Endothelial cell of umbilical vein (primary cell): Measurements from ENCODE around the gene CLIC4. TPM values are rescaled to one million over a fixed set of nuclear protein-coding genes. Genes with fewer than 3 reads are reported as not detected.

Experiments used
- BruUV-seq: library from RNA; stranded (reverse); fragments of 400-500 nt; replicated peaks from 2 replicates; lab custom pipeline; 2021; lab: Mats Ljungman, UMichigan
- CTCF ChIA-PET: fragments of 300-600, 350-600 bp; sonication (Branson Sonifier 250); formaldehyde crosslinking; loops from one replicate; lab custom pipeline; 2021; ENCODE audit warnings: antibody characterized with exemption, inconsistent platforms; lab: Charles Lee
- POLR2A ChIA-PET: fragments of 300-600, 350-600 bp; sonication (Branson Sonifier 250); formaldehyde crosslinking; loops from one replicate; lab custom pipeline; 2021; ENCODE audit warnings: antibody characterized with exemption, inconsistent platforms; lab: Charles Lee
- DNase-seq: peaks from one replicate; pipeline ENCODE4 v3.0.0-alpha.2; 2011; ENCODE audit warnings: low read depth, low spot score
- FAIRE-seq: peaks from 2 replicates; lab custom pipeline; 2011; peaks lifted over from hg19 to GRCh38; lab: Jason Lieb, UNC
- H2AFZ ChIP-seq: 2 replicates; pipeline ENCODE4 v1.6.0; 2012; ENCODE audit warnings: low read depth, low read length, control low read depth, inconsistent platforms
- H3K27ac ChIP-seq: 2 replicates; pipeline ENCODE4 v1.5.1; 2011; ENCODE audit warnings: low read depth, mild to moderate bottlenecking, control low read depth, low read length, moderate library complexity; ENCODE audit not compliant: insufficient read depth
- H3K27me3 ChIP-seq, 2 experiments: 2 replicates each; pipeline versions ENCODE4 v1.6.0 to v1.6.1; 2011; ENCODE audit warnings: low read length in 2 of 2, mixed read lengths in 1 of 2; ENCODE audit not compliant: control insufficient read depth in 2 of 2, insufficient read depth in 2 of 2
- H3K36me3 ChIP-seq, 2 experiments: 2 replicates in 1 of 2; 3 replicates in 1 of 2; pipeline ENCODE4 v1.5.1; 2011; ENCODE audit warnings: low read length in 2 of 2, mild to moderate bottlenecking in 1 of 2, moderate library complexity in 1 of 2; ENCODE audit not compliant: control insufficient read depth in 2 of 2, insufficient read depth in 2 of 2; ENCODE audit errors: extremely low read depth in 1 of 2
- H3K4me1 ChIP-seq: 3 replicates; pipeline ENCODE4 v1.5.1; 2011; ENCODE audit warnings: mild to moderate bottlenecking, low read length; ENCODE audit not compliant: control insufficient read depth, insufficient read depth; ENCODE audit errors: extremely low read depth
- H3K4me2 ChIP-seq: 2 replicates; pipeline ENCODE4 v1.6.1; 2011; ENCODE audit warnings: low read length, control low read depth, mixed read lengths; ENCODE audit not compliant: insufficient read depth
- H3K4me3 ChIP-seq, 3 experiments: fragments of 200-600 bp in 1 of 3; sonication (generic), shearing (Covaris generic) in 1 of 3; replicated peaks in 1 of 3; 2 replicates each; pipeline ENCODE4 v1.5.1; 2011 to 2016; ENCODE audit warnings: control low read depth in 3 of 3, low read length in 3 of 3, mild to moderate bottlenecking in 2 of 3, inconsistent platforms in 1 of 3, low read depth in 1 of 3, moderate library complexity in 1 of 3; ENCODE audit not compliant: insufficient read depth in 1 of 3
- H3K79me2 ChIP-seq: 2 replicates; pipeline ENCODE4 v1.6.0; 2012; ENCODE audit warnings: low read length, inconsistent platforms; ENCODE audit not compliant: control insufficient read depth, insufficient read depth
- H3K9ac ChIP-seq: replicated peaks from 2 replicates; pipeline ENCODE3; 2011; ENCODE audit warnings: low read length, control low read depth; ENCODE audit not compliant: insufficient read depth; ENCODE audit errors: extremely low read depth
- H3K9me1 ChIP-seq: replicated peaks from 3 replicates; pipeline ENCODE4 v1.6.0; 2011; ENCODE audit warnings: mild to moderate bottlenecking, low read length; ENCODE audit not compliant: control insufficient read depth, insufficient read depth; ENCODE audit errors: extremely low read depth
- H3K9me3 ChIP-seq: replicated peaks from 2 replicates; pipeline ENCODE4 v1.5.1; 2012; ENCODE audit warnings: low read length, inconsistent platforms; ENCODE audit not compliant: control insufficient read depth, insufficient read depth
- H4K20me1 ChIP-seq: replicated peaks from 2 replicates; pipeline ENCODE3; 2011; ENCODE audit warnings: mild to moderate bottlenecking, low read length; ENCODE audit not compliant: control insufficient read depth, insufficient read depth; ENCODE audit errors: extremely low read depth
- FOS ChIP-seq: IDR thresholded peaks from 2 replicates; pipeline ENCODE4 v1.6.1; 2011; ENCODE audit warnings: mild to moderate bottlenecking, low read length, moderate library complexity, borderline replicate concordance; ENCODE audit not compliant: insufficient read depth
- GATA2 ChIP-seq: IDR thresholded peaks from 2 replicates; pipeline ENCODE4 v1.7.0; 2011; ENCODE audit warnings: low read depth, mild to moderate bottlenecking, moderate library complexity, mixed read lengths, low read length; ENCODE audit not compliant: insufficient read length, insufficient read depth
- JUN ChIP-seq: IDR thresholded peaks from 2 replicates; pipeline ENCODE4 v1.6.1; 2011; ENCODE audit warnings: borderline replicate concordance, low read depth; ENCODE audit not compliant: insufficient read length, insufficient read depth
- POLR2A ChIP-seq: IDR thresholded peaks from 2 replicates; pipeline ENCODE4 v1.6.1; 2012; ENCODE audit warnings: low read depth, mild to moderate bottlenecking, control low read depth, low read length
- POLR2AphosphoS5 ChIP-seq: IDR thresholded peaks from 2 replicates; pipeline ENCODE4 v1.6.1; 2012; ENCODE audit warnings: low read depth, mild to moderate bottlenecking, control low read depth, low read length, moderate library complexity; ENCODE audit not compliant: insufficient read depth
- dilution Hi-C: fragments of 300-500 bp; cut with MboI; formaldehyde crosslinking; loops from one replicate; pipeline ENCODE4 v1.15.0; 2019; ENCODE audit warnings: low sequenced_read_pairs; ENCODE audit not compliant: extremely low pct_ligation_motif_present
- intact Hi-C: fragments of 100-400 bp; cut with micrococcal nuclease; formaldehyde crosslinking; loops from one replicate; pipeline ENCODE4 v1.10.0; 2022
- polyA plus RNA-seq, 4 experiments: library from polyadenylated mRNA; depleted of rRNA in 3 of 4; stranded (reverse) in 3 of 4; unstranded in 1 of 4; fragments of >200 nt; gene quantifications; 2 replicates each; pipeline versions ENCODE4 v1.2.1 to v1.2.3, GENCODE V29; 2011 to 2012; ENCODE audit warnings: missing spikeins in 1 of 4
- total RNA-seq: library from RNA; stranded (reverse); gene quantifications from 2 replicates; pipeline ENCODE4 v1.2.3, GENCODE V29; 2021
- TF ChIP-seq, protein P1 (sequence below): IDR thresholded peaks from 2 replicates; pipeline ENCODE4 v1.6.1; 2011; ENCODE audit not compliant: insufficient read depth, insufficient read length
- TF ChIP-seq, protein P2 (sequence below), 2 donors: IDR thresholded peaks; 1 replicate in 1 of 2; 2 replicates in 1 of 2; pipeline ENCODE4 v1.5.1; 2011; ENCODE audit warnings: low read length in 2 of 2, mild to moderate bottlenecking in 2 of 2, moderate library complexity in 2 of 2, control low read depth in 1 of 2, inconsistent platforms in 1 of 2, low read depth in 1 of 2; ENCODE audit not compliant: insufficient read depth in 1 of 2; ENCODE audit errors: extremely low read depth in 1 of 2

CLIC4 gene
- total and polyA plus RNA-seq, 2 donors (not counting 3 experiments of a cell fraction or from before 2014, with no cell fraction given) = 97.5 to 330 TPM

DNA sequence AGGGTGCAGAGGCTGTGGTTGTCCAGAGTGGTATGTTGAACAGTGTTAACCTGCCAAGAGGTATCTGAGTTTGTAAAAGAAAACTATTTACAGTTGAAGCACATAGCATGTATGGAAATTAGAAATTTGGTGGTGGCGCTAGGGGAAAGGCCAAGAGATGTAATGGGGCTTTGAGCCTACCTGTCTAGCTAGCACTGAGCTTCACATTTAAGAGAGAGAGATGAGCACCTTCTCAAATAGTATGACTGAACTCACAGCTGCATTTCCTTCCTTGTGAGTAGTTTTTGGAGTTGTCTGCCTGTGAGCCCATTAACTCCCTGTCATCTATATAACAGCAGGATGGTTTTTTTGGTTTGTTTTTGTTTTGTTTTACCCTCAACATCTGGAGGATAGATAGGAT, 4.0 kb downstream of the CLIC4 start:
- Histone ChIP-seq H3K27ac (no peak overlapping the region), H3K9ac (no peak overlapping the region), H2AFZ (no peak overlapping the region), H3K36me3 (peaks cover 0 to 2% of the 10 kb centered on the region in 2 experiments), H3K4me2 (peak overlapping the region; percentile 6), H3K27me3 (no peaks in the 10 kb centered on the region), H4K20me1 (peaks cover 15% of the 10 kb centered on the region), H3K9me3 (no peaks in the 10 kb centered on the region), H3K4me3 (no peak overlapping the region), H3K79me2 (peaks cover 86% of the 10 kb centered on the region), H3K9me1 (no peaks in the 10 kb centered on the region), H3K4me1 (peaks cover 44% of the 10 kb centered on the region)
- intact Hi-C loops (loop anchor here (5.0 kb wide), 1 partner anchor 107 kb away; the partner anchor contains the start of gene SRRM1), dilution Hi-C loops (no loop called here)
- no TSS peak for BruUV-seq
- DNase-seq (no peak), FAIRE-seq (no peak)
- no peak for TF ChIP-seq GATA2
- no peak for TF ChIP-seq JUN
- TF ChIP-seq, protein P1, sequence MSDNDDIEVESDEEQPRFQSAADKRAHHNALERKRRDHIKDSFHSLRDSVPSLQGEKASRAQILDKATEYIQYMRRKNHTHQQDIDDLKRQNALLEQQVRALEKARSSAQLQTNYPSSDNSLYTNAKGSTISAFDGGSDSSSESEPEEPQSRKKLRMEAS = no peak
- TF ChIP-seq POLR2AphosphoS5 = no peak
- TF ChIP-seq, protein P2, sequence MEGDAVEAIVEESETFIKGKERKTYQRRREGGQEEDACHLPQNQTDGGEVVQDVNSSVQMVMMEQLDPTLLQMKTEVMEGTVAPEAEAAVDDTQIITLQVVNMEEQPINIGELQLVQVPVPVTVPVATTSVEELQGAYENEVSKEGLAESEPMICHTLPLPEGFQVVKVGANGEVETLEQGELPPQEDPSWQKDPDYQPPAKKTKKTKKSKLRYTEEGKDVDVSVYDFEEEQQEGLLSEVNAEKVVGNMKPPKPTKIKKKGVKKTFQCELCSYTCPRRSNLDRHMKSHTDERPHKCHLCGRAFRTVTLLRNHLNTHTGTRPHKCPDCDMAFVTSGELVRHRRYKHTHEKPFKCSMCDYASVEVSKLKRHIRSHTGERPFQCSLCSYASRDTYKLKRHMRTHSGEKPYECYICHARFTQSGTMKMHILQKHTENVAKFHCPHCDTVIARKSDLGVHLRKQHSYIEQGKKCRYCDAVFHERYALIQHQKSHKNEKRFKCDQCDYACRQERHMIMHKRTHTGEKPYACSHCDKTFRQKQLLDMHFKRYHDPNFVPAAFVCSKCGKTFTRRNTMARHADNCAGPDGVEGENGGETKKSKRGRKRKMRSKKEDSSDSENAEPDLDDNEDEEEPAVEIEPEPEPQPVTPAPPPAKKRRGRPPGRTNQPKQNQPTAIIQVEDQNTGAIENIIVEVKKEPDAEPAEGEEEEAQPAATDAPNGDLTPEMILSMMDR (IDR thresholded peaks at IDR 0.05; ENCODE audit: extremely low read depth in 1 of 2, insufficient read depth in 1 of 2, low read depth in 1 of 2, low read length in 2 of 2) = no peak
- no peak for TF ChIP-seq POLR2A
- TF ChIP-seq FOS = no peak
- ChIA-PET POLR2A (interaction anchor here (0.6 to 0.9 kb wide), 4 partner anchors 9 to 31 kb away, joined by 3 to 4 read pairs (median 4); no protein-coding TSS in a partner anchor), CTCF (interaction anchor here (1.0 to 1.7 kb wide), 7 partner anchors 13 to 86 kb away, joined by 3 to 12 read pairs (median 6); no protein-coding TSS in a partner anchor)
